Kidney capillary endothelial cell (primary cell): ENCODE measurements around the gene DRICH1.
A peak's percentile ranks its signal among the peaks of the same experiment; 100 is the strongest.
"Not testable (repeated sequence)": the region's sequence is repeated elsewhere in the genome, so short reads cannot be mapped to it uniquely, and the experiment has no call there.

Experiments used
- DNase-seq: peaks from one replicate; pipeline ENCODE4 v3.0.0-alpha.2; 2018; ENCODE audit warnings: low spot score

DRICH1 gene, protein sequence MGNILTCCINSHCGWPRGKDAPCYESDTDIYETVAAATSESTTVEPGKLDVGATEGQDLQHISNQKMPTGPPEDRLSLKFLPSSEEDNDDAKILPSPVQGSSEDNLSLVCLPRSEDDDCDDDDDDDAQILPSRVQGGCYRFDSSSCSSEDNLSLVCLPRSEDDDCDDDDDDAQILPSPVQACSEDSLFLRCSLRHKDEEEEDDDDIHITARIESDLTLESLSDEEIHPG

DNA sequence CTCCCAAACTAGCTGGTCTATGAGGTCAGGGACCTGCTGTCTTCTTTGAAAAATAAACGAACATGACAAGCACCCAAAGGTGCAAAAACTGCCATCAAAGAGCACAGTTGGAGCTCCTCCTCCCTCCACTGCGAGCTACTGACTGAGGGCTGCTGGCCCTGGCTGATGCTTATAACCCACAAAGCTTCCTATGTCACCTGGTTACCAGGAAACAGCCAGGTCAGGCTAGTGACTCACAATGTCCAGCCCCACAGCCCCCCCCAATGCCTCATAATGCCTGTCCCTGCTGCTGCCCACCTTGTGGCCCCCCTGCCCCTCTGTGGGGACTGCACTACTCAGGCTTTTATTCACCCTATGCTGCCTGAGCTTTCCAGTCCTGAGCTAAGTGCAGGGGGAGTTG lies at the start of gene DRICH1:
TSS of gene DRICH1 (minus strand) at position 144 of the 400 bp plus-strand sequence. CDS start 298 bp downstream, outside the sequence.
- no peak for DNase-seq

DNA sequence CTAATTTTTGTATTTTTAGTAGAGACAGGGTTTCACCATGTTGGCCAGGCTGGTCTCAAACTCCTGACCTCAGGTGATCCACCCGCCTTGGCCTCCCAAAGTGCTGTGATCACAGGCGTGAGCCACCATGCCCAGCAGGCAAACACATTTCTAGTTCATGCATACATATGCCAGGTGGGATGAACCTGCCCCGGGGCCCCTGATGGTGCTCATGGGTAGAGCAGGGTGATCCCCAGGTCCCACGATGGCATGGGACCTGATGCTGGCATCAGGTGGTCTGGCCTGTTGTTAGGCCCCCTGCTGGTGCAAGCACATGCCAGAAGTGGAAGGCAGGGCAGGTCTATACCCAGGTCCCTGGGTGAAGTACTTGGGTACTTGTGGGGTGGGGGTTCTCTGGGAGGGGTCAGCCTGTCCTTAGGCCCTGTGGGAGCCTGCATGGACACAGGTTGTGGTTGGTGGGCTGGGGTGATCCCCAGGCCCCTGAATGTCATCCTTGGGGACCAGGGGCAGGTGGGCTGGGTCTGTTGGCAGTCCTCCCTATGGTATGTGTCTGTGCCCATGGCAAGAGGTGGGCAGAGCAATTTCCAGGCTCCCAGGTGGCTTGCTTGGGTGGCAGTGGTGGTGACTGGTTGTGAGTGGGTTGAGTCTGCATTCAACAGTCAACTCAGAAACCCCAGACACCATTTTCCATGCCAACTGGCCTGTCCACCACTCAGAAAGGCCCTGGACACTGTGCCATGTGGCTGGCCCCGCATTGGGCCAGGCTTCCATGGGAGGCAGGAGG lies 49.1 kb upstream of the DRICH1 start:
- no peak for DNase-seq

DNA sequence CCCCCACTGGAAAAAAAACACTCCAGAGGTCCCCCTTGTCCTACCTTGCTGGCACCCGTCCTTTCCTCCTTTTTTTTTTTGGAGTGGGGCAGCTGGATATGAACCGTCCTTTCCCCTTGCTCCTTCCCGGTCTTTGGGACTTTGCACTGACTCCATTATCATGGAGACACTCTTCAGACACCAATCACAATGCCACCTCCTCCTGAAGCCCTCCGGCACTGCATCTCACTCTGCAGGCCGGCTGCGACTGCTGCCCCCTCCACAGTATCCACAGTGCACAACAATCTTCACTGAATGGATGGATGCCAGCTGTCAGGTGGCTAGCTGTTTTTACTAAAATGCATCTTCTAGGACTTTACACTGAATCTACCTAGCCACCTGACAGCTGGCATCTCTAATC lies 46.0 kb upstream of the DRICH1 start:
- no peak for DNase-seq

DNA sequence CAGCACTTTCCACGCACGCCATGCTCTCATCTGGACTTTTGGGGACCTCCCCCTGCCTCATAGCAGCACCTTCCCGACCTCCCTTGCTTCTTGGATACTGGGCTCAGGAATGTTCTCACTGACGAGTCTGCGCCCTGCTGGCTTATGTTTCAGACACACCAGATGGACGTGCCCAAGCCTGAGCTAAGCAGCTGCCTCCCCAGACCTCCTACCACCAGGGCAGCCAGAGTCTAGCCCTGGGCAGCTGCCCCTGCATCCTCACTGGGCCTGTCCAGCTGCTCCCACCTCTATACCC lies 45.5 kb upstream of the DRICH1 start:
- no peak for DNase-seq

DNA sequence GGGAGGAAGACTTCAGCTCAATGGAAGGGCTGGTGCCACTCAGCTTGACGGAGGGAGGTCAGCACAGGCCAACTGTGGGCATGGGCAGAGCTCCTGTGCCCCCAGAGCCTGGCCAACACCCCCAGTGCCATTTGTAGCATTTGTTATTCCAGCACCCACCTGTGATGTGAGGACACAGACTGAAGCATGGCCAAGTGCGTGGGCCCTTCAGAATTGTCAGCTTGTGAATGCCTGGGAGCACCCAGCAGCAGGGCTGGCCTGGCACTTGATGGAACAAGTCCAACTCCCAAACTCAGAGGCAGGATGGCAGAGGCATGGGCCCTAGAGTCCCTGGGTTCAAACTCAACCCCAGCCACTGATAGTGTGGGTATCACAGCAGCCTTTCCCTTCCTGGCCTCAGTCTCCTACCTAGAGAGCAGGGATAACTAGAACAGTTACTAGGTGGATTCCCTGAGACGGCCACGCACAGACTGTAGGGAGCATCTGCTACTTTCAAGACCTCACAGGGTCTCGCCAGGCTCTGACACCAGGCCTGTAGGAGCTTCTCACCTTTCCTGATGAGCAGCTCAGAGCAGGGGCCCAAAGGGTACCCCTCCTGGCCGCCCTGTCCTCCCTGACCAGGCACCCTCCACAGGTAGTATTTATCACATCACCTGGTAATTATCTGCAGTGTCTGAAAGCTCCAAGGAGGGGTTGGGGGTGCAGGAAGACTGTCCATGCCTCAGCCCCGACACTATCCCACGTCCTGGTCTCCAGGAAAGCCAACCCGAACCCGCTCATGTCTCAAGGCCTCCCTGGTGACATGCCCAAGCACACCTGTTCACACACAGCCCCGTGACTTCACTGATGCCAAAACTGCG lies 45.0 kb upstream of the DRICH1 start:
- DNase-seq = not testable (repeated sequence)

DNA sequence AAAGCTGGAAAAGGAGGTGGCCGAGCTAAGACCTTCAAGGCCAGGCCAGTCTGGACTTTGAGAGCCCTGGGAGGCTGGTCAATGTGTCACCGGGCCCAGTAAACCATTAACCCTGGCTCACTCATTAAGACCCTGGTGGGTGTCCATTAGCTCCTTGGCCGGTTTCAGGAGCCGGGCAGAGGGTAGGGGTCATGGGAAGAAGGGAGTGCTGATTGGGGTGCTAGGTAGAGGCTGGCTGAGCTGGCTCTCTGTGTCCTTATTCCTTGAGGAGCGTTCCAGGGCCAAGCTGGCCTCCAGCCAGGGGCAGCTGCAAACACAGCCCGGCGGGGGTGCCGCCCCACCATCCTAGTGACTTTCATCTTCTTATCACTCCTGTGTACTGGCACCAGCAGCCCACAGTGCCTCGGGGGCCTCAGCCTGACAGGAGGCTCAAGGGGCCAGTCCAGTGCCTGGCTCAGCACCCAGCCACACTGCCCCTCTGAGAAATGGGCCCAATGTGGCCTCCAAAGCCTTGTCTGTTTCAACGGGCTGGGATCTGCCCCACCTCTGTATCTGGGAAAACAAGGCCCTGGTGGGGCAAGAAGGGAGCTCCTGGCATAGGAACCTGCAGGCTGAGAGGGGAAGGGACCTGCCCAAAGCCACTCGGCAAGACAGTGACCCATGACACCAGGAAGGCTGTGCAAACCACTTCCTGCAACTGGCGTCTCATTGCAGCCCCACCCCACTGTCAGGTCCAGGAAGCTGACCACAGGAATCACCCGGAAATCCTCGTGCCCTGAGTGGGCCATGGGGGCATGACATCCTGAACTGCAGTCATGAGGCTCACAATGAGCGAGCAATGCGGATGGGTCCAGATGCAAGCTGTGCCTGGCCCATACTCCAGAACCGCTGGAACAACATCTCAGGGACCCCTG lies 43.6 kb upstream of the DRICH1 start:
- DNase-seq = peak; percentile 46

DNA sequence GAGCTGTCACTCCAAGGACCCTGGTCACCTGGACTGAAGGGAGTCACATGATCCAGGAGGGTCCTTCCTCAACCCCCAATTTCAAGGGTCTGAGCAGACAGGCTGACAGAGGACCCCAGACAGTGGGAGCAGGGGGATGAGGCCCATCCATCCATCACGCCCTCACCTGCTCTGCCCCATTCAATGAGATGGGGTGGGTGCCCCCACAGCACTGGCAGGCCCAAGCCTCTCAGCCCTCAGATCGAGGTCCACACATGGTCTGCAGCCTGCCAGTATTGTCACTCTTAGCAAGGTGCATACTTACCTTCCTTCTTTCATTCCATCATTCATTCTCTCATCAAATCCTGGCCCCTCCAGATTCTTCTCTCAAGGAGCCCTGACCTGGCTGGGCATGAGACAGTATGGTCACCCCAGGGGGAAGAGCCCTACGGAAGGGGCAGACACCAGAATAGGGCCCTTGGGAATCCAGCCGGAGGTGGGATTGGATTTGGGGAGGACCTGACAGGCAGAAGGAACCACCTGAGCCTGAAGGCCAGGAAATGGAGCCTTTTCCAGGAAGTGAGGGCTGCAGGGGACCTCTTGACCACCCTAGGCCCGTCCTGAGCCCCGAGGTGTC lies 42.9 kb upstream of the DRICH1 start:
- DNase-seq = not testable (repeated sequence)

DNA sequence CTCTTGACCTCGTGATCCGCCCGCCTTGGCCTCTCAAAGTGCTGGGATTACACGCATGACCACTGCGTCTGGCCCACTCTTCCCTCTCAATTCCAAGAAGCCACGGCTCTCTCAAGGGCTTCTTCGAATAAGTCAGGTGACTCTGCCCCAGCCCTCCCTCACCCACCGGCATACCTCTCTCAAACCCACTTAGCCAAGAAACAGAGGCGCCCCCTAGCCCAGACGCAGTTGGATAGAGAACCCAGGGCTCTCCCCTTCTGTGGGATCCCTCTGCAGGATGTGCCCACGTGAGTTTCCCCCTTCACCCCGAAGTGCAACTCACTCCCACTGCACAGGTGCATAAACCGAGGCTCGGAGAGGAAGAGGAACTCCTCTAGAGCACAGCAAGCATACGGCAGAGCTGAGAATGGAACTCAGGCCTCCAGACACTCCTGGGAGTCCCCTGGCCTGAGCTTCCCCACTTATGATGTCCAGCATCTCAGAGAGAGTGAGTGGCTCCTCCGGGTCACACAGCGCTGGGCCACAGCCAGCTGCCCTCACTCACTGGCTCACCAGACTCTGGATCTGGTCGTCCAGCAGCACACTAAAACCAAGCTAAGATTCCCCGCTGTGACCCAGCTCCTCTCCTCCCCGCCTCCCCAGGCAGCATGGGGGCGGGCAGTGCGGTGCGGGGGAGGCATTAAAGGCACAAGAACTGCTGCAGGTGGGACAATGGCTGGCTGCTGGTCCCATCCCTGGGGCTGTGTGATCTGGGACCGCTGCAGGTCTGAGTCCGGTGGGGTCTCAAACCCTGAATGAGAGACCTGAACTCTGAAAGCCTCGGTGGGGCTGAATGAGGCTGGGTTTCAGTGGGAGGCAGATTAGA lies 41.9 kb upstream of the DRICH1 start:
- no peak for DNase-seq

DNA sequence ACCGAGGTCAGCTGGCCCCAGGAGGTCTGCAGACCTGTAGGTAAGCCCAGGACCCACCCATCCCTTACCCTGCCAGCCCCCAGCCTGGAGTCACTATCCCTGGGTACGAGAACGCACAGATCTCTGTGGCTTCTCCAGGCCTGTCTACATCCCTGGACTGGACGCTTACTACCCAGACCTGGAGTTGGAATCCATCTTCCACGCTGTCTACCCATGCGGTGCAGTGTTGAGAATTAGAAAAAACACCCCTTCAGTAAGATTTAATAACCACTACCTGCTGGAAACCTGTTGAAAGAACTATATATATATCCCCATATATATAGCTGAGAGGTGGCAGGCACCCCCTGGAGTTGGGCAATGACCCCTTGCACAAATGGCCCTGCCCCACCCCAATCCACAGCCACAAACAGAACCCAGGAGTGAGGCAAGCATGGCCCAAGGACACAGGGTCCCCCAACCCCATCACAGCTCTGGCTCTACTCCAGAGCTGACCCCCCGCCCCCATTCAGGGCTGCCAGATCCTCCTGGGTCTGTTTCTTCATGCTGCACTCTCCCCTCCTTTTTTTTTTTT lies 41.0 kb upstream of the DRICH1 start:
- no peak for DNase-seq

DNA sequence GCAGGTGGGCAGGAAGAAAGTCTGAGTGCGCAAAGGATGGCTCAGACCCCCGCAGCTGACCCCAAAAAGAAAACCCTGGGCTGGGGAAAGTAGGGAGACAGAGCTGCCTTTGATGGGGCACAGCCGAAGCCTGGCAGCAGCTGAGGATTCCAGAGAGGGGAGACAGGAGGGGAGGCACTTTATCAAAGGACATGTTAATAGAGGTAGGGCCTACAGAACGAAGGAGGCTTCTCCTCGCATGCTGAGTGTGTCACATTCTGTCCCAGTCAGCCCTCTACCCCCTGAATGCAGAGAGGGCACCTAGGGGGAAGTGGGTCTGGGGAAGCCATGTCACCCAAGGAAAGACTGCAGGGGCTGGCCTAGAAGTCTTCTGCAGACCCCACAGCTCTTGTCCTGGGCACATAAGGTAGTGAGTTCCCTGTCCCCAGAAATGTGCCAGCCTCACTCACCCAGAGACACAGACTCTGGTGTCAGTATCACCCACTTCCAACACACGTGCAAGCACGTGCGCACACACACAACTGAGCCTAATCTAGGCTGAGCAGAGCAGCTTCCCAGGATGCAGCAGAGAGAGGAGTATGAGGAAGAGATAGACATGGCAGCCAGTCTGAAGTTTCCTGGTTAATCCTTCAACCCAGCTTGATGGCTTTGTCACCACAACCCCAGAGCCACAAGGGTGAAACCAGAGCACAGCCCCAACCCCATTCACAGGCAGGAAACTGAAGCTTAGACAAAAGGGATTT lies 40.4 kb upstream of the DRICH1 start:
- DNase-seq = not testable (repeated sequence)

DNA sequence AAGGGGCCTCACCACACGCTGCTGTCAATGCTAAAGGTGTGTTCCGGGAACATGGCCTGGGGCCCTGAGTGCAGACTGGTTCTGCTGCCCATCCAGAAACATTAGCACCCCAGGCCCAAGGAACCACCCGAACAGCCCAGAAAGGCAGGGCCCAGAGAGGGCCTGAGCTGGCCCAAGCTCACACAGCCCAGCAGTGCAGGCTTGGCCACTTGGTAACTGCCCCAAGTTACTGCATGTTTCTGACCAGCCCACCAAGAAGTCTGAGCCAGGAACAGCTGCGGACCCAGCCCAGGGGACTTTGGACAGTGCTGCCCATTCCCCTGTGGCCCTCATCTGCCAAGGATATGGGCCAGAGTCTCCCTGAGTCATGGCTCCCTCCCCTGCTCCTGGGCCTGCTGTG lies 39.3 kb upstream of the DRICH1 start:
- not testable (repeated sequence) for DNase-seq

DNA sequence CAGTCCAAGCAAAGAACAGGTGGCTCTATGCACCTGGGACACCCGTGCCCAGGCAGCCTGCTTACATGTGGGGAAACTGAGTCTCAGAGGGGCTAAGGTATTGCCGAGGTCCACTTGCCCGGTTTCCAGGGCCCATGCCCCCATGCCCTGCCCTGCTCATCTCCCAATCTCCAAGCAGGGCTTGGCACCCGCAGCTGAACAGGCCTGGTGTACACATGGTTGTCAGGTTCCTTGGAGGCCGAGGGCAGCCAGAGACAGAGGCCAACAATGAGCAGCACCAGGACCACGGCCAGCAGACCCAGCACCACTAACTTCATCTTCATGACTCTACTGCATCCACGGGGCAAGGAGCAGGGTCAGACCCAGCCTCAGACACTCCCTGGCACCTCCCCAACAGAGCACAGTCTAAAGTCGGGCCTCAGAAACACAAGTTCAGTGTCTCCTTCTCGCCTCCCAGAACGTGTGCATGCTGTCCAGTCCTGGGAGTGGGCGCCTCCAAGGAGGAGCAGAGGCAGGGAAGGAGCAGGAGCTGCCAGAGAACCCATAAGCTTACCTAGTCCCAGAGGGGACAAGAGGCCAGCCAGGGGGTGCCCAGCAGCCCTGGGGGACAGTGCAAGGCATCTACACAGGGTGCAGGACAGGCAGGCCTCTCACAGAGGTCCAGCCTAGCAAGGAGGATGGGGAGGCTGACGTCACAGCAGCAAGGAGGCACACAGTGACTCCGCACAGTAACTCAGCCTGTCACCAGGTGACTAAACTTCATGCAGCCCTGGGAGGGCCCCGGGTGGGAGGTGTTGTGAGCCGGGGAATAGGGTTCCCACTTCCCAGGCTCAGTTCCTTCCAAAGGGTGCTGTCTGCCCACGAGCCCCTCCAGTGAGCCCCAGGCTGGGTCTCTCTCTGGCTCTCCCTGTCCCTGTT lies 38.5 kb upstream of the DRICH1 start:
- DNase-seq = no peak

DNA sequence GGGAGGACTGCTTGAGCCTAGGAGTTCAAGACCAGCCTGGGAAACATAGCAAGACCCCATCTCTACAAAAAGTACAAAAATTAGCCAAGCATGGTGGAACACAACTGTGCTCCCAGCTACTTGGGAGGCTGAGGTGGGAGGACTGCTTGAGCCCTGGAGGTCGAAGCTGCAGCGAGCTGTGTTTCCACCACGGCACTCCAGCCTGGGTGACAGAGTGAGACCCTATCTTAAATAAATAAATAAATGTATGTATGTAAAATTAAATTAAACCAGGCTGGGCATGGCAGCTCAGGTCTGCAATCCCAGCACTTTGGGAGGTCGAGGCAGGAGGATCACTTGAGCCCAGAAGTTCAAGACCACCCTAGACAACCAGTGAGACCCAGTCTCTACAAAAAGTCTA lies 28.3 kb upstream of the DRICH1 start:
- DNase-seq = not testable (repeated sequence)

DNA sequence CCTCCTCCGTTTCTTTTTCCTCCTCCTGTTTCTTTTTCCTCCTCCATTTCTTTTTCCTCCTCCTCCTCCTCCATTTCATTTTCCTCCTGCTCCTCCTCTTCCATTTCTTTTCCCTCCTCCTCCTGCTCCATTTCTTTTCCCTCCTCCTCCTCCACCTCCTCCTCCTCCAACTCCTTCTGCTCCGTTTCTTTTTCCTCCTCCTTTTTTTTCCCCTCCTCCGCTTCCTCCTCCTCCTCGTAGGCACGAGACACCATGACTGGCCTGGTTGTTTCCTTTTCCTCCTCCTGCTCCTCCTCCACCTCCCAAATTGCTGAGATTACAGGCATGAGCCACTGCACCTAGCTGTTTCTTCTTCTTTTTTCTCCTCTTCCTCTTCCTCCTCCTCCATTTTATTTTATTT lies 25.6 kb upstream of the DRICH1 start:
- DNase-seq = peak; percentile 4

DNA sequence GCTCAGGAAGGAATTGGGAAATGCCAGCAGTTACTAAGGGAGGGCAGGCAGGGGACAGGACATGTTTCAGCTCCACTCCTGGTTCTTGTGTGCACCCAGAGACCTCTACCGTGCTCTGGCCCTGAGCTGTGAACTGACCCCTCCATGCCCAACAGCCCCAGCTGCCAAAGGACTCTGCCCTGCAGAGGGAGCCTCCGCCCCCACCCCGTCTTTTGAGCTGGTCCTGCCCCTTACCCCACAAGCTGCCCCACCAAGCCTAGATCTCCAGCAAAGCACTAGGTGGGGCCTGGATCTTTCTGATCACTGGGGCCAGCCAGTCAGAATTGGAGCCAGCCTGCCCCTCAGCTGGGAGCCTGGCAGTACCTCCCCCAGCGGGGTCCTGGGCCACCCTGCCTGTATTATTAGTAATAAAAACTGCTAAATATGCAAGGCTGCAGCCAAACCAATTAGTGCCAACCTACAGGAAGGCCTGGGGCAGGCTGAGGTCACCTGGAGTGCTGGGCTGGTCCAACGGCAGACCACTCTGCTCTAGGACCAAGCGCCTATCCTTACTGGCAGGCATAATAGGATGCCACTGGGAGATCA lies 23.9 kb upstream of the DRICH1 start:
- no peak for DNase-seq

DNA sequence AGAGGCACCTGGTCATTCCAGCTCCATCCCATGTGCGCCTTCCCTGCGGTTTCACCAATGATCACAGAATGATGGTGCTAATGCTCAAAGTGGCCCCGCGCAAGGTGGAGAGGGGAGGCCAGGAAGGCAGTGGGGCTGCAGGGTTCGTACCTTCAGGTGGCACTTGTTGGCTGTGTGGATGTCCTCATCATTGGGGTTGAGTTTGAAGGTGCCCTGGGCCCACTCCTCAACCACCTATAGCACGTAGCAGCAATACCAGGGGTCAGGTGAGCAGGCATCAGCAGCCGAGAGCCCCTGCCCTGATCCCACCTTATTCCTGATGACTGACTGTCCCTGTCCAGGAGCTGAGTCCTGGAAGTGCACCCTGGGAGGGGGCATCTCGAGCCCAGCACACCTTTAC lies 20.6 kb upstream of the DRICH1 start:
- DNase-seq = no peak

DNA sequence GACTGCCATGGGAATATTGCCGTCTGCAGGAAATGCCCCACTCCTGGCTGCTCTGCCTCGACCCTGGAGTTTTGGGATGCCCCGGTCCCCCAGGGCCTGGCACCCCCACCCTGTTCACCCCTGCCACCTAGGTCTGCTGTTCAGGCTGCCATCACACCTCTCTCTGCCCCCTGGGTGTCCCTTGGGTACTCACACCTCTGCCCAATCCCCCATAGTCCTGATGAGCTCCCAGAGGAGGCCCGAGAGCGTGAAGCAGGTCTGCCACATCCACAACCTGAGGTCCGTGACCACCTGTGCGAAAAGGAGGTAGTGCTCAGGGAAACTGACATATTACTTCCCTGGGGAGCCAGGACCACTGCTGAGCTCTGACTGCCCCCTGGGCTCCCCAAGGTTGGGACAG lies 20.2 kb upstream of the DRICH1 start:
- no peak for DNase-seq

DNA sequence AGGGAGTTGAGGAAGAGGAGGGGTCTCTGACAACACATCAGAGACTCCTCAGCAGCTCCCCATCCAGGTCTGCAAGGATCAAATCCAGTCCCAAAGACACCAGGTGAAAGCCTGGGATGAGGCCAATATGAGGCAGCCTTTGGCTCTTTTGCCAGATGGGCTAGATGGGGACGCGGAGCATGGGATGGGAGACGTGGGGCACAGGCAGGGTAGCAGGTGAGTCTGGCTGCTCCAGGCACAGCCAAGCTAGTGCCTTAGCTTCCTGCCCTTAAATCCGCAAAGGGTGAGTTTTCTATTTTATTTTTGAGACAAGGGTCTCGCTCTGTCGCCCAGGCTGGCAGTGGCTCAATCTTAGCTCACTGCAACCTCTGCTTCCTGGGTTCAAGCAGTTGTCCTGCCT lies 19.6 kb upstream of the DRICH1 start:
- no peak for DNase-seq
